K562 treated with DMSO at 1 percent for 48 hours (cell line): ENCODE data around the gene IRS1. TPM values are rescaled to one million over a fixed set of nuclear protein-coding genes. Genes with fewer than 3 reads are reported as not detected.

Experiments
- total RNA-seq: library from RNA; unstranded; fragments of 300-600 nt; gene quantifications from 2 replicates; pipeline ENCODE4 v1.2.3, GENCODE V29; 2022; ENCODE audit warnings: low replicate concordance; ENCODE audit errors: extremely low read depth

The IRS1 gene, protein sequence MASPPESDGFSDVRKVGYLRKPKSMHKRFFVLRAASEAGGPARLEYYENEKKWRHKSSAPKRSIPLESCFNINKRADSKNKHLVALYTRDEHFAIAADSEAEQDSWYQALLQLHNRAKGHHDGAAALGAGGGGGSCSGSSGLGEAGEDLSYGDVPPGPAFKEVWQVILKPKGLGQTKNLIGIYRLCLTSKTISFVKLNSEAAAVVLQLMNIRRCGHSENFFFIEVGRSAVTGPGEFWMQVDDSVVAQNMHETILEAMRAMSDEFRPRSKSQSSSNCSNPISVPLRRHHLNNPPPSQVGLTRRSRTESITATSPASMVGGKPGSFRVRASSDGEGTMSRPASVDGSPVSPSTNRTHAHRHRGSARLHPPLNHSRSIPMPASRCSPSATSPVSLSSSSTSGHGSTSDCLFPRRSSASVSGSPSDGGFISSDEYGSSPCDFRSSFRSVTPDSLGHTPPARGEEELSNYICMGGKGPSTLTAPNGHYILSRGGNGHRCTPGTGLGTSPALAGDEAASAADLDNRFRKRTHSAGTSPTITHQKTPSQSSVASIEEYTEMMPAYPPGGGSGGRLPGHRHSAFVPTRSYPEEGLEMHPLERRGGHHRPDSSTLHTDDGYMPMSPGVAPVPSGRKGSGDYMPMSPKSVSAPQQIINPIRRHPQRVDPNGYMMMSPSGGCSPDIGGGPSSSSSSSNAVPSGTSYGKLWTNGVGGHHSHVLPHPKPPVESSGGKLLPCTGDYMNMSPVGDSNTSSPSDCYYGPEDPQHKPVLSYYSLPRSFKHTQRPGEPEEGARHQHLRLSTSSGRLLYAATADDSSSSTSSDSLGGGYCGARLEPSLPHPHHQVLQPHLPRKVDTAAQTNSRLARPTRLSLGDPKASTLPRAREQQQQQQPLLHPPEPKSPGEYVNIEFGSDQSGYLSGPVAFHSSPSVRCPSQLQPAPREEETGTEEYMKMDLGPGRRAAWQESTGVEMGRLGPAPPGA (N-terminal part only)
- total RNA-seq: not detected in 2 replicates

DNA sequence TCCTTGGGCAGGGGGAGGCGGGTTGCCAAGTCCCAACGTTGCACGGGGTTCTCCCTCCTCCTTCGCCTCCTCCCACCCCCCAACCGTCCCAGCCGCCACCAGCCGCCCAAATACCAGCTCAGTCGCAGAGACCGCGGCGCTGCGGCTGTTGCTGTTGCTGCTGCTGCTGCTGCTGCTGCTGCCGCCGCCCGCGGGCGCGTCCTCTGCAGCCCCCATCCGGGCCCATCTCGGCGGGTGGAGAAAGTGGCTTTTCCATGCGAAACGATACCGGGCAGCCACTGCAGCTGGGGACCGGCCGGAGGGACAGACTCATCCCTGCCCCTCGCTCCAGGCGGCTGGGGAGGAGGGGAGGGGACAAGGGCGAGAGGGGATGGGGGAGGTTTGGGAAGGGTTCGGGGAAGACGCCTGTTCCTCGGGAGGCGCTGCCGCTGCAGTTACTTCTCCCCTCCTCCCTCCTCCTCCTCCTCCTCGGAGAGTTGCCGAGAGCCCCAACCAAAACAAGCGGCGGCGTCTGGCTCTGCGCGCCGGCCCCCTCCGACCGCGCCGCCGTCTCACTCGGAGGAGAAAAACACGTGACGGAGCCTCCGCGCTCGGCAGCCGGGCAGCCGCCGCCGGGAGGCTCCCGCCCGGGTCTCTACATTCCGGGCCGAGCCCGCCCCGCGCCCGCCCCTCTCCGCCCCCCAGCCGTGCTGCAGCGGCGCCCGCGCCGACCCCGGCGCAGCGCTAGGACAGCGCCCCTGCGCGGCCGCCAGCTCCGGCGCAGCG lies at the start of gene IRS1:
TSS of gene IRS1 (minus strand) at position 610 of the 765 bp plus-strand sequence. CDS start 1,082 bp downstream, outside the sequence.

DNA sequence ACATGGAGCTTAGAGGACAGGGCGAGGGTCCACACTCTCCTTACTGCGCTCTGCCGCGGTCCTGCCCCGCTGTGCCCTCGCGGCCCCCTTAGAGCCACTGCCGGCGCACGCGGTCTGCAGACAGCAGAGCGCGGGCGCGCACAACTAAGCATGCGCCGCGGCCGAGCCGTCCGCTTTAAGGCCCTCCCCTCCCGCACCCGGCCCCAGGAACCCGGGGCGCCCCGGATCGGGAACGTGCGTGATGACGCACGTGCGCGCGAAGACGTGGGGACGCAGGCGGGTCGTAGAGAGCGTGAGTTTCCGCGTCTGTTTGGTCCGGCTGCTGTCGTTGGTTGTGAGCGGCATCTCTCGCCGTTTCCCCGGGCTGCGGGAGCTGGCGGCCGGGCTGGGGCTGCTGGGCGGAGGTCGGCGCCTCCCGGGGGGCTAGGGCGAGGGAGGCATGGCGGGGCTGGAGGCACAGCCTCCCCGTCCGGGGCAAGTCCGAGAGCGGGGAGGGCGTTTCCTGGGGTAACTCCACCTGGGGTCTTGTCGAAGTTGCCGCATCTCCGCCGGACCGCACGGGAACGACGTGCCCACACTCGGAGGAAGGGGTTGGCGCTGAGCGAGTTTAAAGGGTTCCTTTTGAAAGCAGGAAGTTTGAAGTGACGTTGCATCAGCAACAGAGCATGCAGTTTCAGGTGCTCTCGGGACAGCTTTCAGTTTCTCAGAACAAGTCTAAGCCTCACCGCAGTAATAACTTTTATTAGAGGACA lies 36.4 kb upstream of the IRS1 start, which contains the start of gene RHBDD1:
TSS of gene RHBDD1 (plus strand) at position 259 of the 752 bp plus-strand sequence. CDS start 28,640 bp downstream, outside the sequence.

Other genes with a start within 250 kb of the IRS1 start
- gene RHBDD1, start 36.2 kb upstream of the IRS1 start, total RNA-seq: not detected in 2 replicates